IPS-18a (cell line): ENCODE results near the gene GOSR1.
"Not testable (repeated sequence)": the region's sequence is repeated elsewhere in the genome, so short reads cannot be mapped to it uniquely, and the experiment has no call there.

ENCODE experiments used
- H3K27ac ChIP-seq: one replicate; pipeline ENCODE4 v1.5.1; 2013; ENCODE audit warnings: low read length
- H3K27me3 ChIP-seq: one replicate; pipeline ENCODE4 v1.6.1; 2013; ENCODE audit warnings: mild to moderate bottlenecking, low read length; ENCODE audit not compliant: control insufficient read depth, insufficient read depth
- H3K36me3 ChIP-seq: one replicate; pipeline ENCODE4 v1.6.1; 2013; ENCODE audit warnings: low read depth, low read length; ENCODE audit not compliant: control insufficient read depth
- H3K4me1 ChIP-seq: one replicate; pipeline ENCODE4 v1.6.1; 2013; ENCODE audit warnings: low read depth, low read length; ENCODE audit not compliant: control insufficient read depth
- H3K4me3 ChIP-seq: one replicate; pipeline ENCODE4 v1.5.1; 2013; ENCODE audit warnings: low read length
- H3K9ac ChIP-seq: one replicate; pipeline ENCODE4 v1.6.1; 2013; ENCODE audit warnings: mild to moderate bottlenecking, low read length, moderate library complexity
- H3K9me3 ChIP-seq: one replicate; pipeline ENCODE4 v1.6.1; 2013; ENCODE audit warnings: low read depth, low read length; ENCODE audit not compliant: control insufficient read depth

Gene GOSR1

DNA sequence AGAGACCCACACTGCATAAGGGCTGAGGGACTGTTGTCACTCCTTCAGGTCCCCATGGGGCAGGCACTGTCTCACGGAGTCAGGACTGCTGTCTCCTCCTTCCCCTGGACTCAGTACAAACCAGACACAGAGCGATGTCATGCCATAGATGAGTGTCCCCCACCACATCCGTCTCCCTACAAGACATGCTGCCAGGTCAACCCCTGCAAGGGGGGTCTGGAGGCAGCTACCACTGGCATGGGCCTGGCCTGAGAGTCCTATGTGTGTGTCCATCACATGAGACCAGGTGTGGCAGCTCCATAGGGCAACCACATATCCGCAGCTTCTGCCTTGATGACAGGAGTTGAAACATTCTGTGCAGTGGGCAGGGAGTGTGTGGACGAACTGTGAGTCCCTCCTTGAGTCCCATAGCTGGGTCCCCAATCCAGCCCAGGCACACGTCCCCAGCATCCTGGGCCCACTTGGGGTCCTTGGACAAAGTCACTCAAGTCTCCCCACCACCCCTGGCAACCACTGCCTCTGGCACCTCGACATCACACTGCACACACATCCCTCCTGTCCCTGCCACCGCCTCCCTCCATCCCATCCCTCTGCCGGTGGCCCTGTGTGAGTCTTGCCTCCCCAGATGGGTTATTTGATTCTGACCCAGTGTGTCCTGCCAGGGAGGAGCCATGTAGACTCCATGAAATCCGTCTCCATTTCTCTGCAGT is 89.5 kb downstream of the GOSR1 start:
- not testable (repeated sequence) for H3K9me3 ChIP-seq, H3K27ac ChIP-seq, H3K9ac ChIP-seq, H3K36me3 ChIP-seq, H3K27me3 ChIP-seq, H3K4me1 ChIP-seq, H3K4me3 ChIP-seq

DNA sequence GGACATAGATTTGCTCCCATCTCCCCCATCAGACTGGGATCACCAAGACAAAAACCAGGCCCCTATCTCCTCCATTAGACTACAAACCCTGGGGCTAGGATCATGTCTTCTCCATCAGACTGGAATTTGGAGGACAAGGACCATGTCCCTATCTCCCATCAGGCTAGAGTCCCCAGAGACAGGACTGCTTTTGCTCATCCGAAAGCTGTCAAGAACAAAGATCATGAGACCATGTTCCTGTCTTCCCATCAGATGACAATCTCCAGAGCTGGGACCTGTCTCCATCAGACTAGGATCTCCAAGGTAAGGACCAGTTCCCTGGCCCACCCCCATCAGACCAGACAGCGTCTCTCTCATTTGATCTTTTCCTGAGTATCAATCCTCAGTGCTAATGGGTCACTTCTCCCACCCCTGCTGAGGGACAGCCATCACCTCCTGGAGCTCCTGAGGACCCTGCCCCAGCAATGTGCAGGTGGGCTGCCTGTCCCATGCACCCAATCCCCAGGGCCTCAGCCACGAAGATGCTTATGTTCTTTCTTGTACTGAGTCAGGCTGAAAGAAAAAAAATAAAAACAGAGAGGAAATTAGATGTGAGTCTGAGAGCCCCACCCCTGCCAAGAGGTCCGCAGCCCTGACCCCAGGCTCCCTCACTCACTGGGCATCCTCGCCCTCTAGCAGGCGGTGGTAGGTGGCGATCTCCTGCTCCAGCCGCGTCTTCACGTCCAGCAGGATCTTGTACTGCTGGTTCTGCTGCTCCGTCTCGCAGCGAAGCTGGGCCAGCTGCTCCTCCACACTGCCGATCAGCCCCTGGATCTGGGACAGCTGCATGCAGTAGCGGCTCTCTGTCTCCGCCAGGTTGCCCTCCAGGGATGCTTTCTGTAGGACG is 90.3 kb downstream of the GOSR1 start:
- H3K9me3 ChIP-seq: no peaks in the 10 kb centered on the region
- H3K4me1 ChIP-seq: no peaks in the 10 kb centered on the region
- no peak overlapping the region for H3K4me3 ChIP-seq
- H3K36me3 ChIP-seq: no peaks in the 10 kb centered on the region
- no peak overlapping the region for H3K9ac ChIP-seq
- H3K27ac ChIP-seq: no peak overlapping the region
- no peaks in the 10 kb centered on the region for H3K27me3 ChIP-seq

DNA sequence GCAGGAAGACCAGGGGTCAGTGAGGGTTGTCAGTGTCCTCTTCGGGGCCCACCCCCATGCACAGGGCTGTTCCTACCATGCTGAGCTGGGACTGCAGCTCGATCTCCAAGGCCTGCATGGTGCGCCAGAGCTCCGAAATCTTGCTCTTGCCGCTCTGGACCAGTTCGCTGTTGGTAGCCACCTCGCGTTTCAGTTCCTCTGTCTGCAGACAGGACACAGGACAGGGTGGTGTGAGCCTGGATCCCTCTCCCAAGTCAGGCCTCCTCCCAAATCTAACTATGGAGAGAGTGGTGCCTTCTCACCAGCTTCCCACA is 90.9 kb downstream of the GOSR1 start:
- no peaks in the 10 kb centered on the region for H3K4me1 ChIP-seq
- H3K36me3 ChIP-seq: no peaks in the 10 kb centered on the region
- no peaks in the 10 kb centered on the region for H3K27me3 ChIP-seq
- H3K4me3 ChIP-seq: no peak overlapping the region
- H3K27ac ChIP-seq: no peak overlapping the region
- no peak overlapping the region for H3K9ac ChIP-seq
- no peaks in the 10 kb centered on the region for H3K9me3 ChIP-seq

DNA sequence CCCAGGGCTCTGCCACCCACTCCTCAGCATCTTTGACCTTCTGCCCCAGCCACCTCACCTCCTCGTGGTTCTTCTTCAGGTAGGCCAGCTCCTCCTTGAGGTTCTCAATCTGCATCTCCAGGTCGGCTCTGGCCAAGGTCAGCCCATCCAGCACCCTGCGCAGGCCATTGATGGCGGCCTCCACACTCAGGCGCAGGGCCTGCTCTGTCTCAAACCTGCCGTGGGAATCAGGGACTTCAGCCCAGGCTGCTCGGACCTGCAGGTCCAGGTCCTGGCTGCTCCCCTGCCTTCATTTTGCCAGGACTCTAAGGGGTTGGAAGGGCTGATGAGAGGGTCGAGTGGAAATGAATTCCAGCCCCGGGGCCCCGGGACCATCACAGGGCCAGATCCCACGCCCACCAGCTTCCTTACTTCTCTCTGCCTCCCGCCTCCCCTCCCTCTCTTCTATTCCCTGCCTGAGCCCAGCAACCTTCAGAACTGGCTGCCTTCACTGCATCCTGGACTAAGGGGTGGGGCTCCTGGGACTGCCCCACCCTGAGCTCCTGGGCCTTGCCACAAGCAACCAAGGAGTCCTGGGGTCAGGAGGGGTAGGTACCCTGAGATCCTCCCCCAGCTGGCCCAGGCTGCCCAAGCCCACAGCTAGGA is 92.4 kb downstream of the GOSR1 start:
- not testable (repeated sequence) for H3K36me3 ChIP-seq, H3K4me3 ChIP-seq, H3K4me1 ChIP-seq, H3K9ac ChIP-seq, H3K27ac ChIP-seq, H3K27me3 ChIP-seq, H3K9me3 ChIP-seq

DNA sequence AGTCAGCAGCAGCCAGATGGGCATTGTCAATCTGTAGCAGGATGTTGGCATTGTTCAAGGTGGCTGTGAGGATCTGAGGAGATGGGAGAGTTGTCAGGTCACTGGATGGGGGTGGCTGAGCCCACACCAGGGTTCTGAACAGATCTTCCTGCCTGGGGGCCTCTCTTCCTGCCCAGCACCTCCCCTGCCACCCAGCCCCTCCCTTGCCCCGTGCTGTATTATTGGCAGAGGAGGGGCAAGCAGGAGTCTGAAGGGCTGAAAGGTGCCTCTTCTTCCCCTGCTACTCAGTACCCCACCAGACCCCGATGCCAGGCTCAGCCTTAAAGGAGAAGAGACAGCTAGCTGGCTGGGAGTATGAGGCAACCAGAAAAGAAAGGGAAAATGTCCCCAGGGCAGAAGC is 93.0 kb downstream of the GOSR1 start:
- Histone ChIP-seq H3K9me3 (no peaks in the 10 kb centered on the region), H3K4me3 (no peak overlapping the region), H3K9ac (no peak overlapping the region), H3K36me3 (no peaks in the 10 kb centered on the region), H3K27me3 (no peaks in the 10 kb centered on the region), H3K4me1 (no peaks in the 10 kb centered on the region), H3K27ac (no peak overlapping the region)

DNA sequence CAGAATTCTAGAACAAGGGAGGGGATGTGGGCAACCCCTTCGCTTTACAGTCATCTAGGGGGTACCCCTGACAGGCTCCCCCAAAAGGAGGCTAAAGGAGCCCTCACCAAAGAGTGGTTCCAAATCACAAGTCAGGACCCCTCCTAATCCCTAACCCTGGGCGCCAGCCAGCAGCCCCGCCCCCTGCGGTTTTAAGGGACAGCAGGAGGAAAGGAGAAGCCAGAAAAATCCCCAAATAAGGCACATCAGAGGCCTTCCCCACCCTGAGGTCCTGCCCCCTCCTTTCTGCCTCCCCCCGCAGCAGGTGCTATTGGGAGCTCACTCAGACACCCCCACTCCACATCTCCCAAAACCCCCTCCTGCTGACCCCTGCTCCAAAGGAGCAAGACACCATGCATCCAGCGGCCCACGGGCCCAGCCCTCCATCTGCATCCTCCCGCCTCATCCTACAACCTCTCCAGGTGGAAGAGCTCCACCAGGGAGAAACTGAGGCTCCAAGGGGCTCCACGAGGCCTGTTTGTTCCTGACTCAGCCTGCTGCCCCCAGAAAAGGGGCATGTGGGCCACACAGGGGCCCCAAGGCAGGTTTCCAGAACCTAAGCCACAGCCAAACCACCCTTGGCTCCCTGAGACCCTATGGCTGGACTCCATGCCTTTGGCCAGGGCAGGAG is 93.5 kb downstream of the GOSR1 start:
- Histone ChIP-seq H3K36me3 (no peaks in the 10 kb centered on the region), H3K4me1 (no peaks in the 10 kb centered on the region), H3K9me3 (no peaks in the 10 kb centered on the region), H3K27ac (no peak overlapping the region), H3K4me3 (no peak overlapping the region), H3K9ac (no peak overlapping the region), H3K27me3 (no peaks in the 10 kb centered on the region)

DNA sequence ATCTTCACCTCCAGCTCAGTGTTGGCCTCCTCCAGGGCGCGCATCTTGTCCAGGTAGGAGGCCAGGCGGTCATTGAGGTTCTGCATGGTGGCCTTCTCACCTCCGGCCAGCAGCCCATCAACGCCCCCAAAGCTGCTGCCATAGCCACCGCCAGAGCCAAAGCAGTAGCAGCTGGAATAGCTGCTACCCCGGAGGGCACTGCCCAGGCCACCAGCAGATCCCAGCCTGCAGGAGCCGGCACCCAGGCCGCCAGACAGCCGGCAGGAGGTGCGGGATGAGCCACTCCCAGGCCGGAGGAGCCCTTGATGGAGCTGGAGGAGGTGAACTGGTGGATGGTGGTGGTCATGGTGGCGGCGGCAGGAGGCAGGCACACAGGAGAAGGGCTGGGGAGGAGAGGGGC is 94.2 kb downstream of the GOSR1 start:
- H3K9me3 ChIP-seq, H3K27ac ChIP-seq, H3K9ac ChIP-seq, H3K27me3 ChIP-seq, H3K4me1 ChIP-seq, H3K4me3 ChIP-seq, H3K36me3 ChIP-seq: not testable (repeated sequence)

DNA sequence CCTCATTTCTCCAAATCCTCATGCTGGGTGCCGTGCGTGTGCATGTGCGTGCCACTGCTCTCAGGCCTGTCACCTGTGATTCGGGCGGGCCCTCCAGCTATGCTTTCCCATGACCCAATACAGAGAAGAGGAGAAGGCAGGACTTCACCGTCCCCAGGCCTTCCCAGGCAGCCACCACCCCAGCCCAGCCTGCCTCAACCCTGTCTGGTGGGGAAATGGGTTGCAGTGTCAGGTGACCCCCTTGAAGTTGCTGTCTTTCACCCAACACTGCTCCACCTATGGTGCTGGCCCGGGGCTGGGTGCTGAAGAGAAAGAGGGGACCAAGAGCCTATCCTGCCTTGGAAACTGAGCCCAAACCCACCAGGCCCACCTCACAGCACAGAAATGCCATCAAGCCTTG is 94.7 kb downstream of the GOSR1 start:
- no peaks in the 10 kb centered on the region for H3K36me3 ChIP-seq
- H3K27ac ChIP-seq: no peak overlapping the region
- no peaks in the 10 kb centered on the region for H3K27me3 ChIP-seq

DNA sequence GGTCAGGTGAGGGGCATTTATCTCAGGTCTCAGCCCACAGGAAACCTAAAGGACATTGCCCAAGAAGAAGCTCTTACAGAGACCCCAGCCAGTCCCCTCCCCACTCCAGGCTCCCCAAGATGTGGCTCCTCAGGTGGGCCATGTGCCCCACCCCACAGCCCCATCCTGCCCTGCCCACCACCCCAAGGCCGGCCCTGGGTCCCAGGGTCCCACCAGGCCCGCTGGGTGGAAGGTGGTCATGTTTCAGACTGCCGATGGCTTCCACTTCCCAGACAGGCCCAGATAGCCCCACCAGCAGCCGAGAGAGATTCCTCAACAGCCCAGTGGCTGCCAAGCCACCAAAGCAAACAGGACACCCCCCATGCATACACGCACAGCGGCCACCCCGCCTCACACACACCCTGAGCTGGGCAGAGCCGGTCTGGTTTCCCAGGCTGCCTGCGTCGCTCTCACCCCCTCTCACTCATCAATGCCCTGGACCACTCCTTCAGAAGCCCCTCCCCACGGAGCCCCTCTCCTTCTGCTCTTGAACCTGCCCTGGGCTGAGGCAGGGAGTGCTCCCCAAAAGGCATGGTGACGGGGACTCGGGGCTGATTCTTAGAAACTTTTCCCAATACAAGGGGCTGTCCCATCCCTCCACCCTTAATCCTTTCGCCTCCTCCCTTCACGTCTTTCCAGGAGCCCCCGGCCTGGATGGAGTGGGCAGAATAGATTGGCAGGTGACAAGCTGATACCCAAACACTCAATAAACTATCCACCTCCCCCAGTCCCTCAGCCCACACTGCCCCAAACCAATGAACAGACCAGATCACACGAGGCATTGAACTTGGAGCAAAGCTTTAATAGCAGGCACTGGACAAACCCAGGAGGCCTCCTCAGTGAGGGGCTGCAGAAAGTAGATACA is 95.7 kb downstream of the GOSR1 start:
- not testable (repeated sequence) for H3K4me3 ChIP-seq, H3K4me1 ChIP-seq, H3K27ac ChIP-seq, H3K27me3 ChIP-seq, H3K9me3 ChIP-seq, H3K9ac ChIP-seq, H3K36me3 ChIP-seq

More for the DNA sequence above, 94.7 kb downstream of the GOSR1 start:
- no peaks in the 10 kb centered on the region for H3K9me3 ChIP-seq
- no peak overlapping the region for H3K9ac ChIP-seq
- H3K4me3 ChIP-seq: no peak overlapping the region
- H3K4me1 ChIP-seq: no peaks in the 10 kb centered on the region

DNA sequence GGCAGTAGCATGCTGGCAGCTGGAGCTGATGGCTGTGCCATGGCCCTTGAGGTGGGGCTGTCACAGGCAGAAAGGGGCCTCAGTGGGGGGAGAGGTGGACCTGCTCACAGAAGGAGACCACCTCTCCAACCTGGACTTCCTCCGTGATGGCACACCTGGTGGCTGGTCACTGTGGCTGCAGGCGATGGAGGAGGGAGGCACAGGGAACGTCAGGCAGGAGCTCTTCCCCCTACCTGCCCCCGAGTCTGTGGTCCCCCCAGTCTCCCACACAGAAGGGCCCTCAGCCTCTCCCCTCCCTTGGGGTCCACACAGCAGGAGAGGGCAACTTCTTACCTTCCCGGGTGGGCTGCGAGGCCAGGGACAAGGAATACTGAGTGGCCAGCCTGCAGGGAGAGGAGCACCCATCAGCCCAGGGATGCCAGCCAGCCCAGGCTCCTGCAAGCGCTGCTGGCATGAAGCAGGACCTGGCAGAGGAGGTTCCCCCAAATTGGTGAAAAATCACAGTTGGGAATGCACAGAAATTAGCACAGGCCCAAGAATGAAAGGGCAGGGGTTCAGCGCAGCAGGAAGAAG is 96.5 kb downstream of the GOSR1 start:
- H3K9me3 ChIP-seq: no peaks in the 10 kb centered on the region
- no peaks in the 10 kb centered on the region for H3K36me3 ChIP-seq
- no peak overlapping the region for H3K9ac ChIP-seq
- H3K4me3 ChIP-seq: no peak overlapping the region
- no peaks in the 10 kb centered on the region for H3K27me3 ChIP-seq
- H3K4me1 ChIP-seq: no peaks in the 10 kb centered on the region
- H3K27ac ChIP-seq: no peak overlapping the region
